ENCODE measurements around the gene INCENP.

INCENP gene

DNA sequence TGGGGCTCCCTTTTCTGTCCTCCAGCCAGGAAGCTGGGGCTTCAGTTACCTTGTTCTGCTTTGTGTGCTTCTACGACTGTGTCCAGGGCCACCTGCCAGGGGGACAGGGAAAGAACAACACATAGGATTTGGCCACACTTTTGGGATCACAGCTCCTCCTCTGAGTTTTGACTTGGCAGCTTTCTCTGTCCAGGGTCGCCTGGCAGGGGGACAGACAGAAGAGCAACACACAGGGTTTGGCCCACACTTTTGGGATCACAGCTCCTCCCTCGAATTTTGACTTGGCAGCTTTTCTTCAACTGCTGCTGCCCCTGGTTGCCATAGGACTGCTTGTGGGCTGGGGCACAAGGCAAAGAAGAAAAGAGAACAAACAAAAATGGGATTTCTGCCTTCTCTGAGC lies 19.1 kb downstream of the INCENP start:
- no peak for DNase-seq

DNA sequence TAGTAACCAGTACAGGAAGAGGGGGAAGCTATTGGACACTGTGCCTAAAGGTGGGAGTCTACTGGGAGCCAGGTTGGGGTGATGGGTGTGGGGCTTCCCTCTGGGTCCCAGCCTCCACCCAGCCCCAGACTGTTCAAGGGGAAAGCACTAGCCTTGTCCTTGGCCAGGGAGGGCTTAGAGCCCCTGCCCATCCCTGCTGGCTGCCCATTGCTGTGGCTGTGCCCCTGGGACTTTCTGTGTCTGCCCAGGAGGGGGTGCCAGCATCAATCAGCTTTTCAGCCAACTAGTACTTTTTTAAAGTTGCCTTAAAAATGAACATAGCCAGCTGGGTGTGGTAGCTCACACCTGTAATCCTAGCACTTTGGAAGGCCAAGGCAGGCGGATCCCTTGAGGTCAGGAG lies 19.9 kb downstream of the INCENP start:
- DNase-seq = no peak

DNA sequence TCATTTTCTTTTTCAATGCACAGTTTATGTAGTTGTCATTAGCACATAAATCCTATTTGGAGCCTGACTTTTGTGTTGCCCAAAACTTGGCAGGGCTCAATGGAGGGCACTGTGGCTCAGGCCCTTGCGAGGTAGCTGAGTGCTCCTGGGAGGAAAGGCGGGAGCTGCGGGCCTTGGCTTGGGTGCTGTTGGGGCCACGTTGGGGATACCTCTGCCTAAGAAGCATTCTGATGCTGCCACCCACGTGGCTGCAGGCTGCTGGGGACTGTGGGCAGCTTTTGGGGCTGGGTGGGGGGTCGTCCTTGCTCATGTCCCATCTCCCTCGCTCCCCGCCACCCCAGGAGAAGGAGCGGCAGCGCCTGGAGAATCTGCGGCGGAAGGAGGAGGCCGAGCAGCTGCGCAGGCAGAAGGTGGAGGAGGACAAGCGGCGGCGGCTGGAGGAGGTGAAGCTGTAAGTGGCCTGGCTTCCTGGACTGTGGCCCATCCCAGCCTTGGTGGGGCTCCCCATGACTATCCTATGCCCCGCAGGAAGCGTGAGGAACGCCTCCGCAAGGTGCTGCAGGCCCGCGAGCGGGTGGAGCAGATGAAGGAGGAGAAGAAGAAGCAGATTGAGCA lies 20.9 kb downstream of the INCENP start:
- DNase-seq = no peak

DNA sequence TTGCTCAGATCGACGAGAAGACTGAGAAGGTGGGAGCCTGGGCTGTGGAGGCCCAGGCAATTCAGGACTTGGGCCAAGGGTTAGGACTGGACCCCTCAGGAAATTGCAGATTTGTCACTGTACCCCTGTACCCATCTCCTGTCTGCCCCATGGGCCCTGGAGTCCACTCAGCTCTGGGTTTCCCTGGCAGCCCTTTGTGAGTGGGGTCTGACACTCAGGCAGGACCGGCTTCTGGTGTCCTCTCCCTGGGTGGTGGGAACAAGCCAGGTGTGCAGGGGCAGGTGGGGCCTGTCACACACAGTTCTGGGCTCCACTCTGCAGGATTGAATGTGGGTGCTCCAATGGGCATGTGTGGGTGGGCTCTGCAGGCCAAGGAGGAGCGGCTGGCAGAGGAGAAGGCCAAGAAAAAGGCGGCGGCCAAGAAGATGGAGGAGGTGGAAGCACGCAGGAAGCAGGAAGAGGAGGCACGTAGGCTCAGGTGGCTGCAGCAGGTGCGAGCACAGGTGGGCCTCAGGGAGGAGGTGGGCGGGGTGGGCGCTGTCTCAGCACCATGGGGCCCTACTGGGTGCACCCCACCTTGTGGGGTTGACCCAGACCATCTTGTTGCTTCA lies 21.6 kb downstream of the INCENP start:
- no peak for DNase-seq

DNA sequence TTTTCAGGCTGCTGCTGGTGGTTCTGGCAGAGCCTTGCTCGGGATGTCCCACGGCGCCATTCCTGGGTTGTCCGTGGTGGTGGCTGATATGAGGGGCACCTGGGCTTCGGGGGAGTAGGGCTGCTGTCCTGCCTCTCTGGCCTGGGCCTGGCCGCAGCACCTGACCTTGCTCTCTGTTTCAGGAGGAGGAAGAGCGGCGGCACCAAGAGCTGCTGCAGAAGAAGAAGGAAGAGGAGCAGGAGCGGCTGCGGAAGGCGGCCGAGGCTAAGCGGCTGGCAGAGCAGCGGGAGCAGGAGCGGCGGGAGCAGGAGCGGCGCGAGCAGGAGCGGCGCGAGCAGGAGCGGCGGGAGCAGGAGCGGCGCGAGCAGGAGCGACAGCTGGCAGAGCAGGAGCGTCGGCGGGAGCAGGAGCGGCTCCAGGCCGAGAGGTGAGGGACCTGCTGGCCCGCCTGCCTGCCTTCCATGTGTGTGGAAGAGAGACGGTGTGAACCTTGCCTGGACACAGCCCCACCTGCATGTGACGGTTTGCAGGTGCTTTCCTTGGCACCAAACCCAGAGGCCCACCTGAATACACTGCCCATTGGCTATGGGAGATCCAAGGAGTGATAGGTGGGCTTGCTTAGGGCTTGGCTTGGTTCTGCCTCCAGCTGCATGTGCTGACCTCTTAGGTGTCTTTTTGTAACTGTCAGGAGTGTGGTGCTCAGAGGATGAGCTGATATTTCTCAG lies 22.8 kb downstream of the INCENP start:
- no peak for DNase-seq

DNA sequence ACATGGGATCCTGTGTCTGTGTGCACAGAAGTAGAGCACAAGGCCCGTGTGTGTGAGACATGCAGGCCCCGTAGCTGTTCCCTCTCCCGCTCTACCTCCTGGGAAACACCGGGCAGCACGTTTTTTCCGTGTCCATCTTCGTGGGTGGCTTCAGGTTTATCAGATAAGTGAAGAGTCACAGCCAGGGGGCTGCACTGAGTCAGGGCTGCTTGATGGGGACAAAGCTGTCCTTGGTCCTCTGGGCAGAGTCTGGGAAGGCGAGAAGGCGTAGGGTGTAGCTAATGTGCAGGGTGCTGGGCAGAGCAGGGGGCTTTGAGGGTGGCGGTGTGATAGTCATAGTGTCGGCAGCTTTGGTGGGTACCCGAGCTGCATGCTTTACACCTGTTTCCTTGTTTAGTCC lies 23.7 kb downstream of the INCENP start:
- no peak for DNase-seq

DNA sequence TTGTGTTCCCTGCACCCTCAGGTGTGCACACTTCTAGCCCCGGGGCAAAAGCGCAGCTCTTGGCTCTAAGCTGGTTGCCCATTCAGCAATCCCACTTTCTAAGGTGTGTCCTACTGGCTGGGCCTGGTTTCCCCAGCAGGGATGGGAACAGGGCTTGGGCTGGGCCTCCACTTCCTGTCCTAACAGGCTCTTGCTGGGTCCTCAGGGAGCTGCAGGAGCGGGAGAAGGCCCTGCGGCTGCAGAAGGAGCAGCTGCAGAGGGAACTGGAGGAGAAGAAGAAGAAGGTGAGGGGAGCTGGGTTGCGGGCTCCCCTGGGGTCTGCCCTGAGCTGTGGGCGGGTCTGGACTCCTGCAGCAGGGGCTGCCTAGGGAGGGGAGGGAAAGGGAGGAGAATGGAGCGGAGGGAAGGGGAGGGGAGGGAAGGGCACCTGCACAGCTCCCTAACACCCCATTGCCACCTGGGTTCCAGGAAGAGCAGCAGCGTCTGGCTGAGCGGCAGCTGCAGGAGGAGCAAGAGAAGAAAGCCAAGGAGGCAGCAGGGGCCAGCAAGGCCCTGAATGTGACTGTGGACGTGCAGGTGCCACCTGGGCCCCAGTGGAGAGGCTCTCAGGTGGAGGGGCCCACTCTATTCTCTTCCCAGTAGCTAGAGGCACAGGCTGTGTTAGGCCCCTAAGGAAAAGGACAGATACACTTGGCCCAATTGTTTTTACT lies 24.6 kb downstream of the INCENP start:
- peak; percentile 21 for DNase-seq

DNA sequence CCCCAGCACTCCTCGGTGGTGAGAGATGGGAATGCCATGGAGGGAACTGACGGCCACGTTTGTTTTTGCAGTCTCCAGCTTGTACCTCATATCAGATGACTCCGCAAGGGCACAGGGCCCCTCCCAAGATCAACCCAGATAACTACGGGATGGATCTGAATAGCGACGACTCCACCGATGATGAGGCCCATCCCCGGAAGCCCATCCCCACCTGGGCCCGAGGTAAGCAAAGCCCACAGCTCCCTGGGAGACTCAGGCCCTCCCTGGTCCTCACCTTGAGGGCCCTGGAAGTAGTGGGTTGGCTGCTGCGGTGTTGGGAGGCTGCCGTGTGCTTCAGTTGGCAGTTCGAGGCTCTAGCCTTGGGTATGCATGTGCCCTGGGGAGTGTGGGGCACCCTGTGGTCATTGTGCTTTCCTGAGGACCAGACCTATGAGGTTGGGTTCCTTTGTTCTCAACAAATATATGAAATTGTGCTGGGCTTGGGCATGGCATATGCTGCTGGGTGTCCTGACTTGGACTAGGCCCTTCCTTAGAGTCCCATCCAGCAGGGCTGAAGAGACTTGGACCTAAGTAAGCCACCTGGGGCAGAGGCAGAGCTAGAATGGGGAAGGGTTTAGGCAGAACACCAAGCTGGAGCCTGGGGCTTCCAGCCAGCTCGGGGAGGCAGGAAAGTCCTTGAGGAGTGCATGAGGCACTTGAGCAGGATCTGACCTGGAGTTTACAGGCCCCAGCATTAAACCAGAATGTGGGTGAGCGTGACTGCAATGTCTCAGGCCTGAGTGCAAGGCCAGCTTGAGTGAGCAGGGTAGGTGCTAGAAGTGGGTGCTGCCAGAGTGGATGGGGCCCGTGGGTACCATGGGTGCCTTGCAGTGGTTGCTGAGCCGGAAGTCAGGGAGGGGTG lies 26.4 kb downstream of the INCENP start:
- no peak for DNase-seq

DNA sequence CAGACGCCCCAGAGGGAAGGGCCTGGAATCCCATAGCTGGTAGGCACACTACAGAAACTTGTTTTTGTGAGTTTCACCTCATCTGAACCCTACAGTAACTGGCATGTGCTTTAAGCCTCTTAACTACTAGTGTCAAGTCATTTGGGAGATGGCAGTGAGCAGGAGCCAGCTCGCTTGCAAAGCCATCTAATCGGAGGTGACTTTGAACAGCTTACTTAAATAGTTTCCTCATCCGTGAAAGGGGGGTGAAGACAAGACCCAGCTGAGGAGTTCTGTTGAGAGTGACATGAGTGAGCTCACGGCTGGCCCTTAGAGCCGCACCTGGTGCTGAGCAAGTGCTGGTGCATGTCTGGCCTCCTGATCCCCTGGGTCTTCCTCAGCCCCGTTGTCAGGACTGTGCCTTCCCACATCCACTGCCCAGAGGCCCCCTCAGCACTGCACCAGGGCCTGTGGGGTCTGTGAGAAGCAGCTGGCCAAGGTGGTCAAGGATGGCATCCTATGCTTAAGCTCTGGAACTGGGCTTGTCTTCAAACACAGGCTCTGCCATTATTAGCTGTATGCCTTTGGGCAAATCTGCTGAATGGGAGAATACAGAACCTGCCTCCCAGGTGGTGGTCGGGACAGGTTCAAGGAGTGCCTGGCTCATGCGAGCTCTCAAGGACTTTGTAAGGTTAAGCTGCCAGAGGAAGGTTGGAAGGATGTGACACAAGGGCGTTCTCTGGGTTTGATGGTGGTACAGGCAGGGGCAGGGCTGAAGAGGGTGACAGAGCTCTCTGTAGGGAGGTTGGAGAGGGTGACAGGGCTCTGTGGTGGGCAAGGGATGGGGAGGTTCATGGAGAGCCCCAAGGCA lies 27.3 kb downstream of the INCENP start:
- no peak for DNase-seq

DNA sequence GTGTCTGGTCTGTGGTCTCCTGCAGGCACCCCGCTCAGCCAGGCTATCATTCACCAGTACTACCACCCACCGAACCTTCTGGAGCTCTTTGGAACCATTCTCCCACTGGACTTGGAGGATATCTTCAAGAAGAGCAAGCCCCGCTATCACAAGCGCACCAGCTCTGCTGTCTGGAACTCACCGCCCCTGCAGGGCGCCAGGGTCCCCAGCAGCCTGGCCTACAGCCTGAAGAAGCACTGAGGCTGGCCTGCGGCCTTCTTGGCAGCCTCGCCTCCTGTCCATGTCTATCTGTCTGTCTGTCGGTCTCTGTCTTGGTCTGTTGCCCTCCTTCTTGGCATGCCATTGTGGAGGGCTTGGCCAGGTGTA lies 27.9 kb downstream of the INCENP start:
- no peak for DNase-seq

DNA sequence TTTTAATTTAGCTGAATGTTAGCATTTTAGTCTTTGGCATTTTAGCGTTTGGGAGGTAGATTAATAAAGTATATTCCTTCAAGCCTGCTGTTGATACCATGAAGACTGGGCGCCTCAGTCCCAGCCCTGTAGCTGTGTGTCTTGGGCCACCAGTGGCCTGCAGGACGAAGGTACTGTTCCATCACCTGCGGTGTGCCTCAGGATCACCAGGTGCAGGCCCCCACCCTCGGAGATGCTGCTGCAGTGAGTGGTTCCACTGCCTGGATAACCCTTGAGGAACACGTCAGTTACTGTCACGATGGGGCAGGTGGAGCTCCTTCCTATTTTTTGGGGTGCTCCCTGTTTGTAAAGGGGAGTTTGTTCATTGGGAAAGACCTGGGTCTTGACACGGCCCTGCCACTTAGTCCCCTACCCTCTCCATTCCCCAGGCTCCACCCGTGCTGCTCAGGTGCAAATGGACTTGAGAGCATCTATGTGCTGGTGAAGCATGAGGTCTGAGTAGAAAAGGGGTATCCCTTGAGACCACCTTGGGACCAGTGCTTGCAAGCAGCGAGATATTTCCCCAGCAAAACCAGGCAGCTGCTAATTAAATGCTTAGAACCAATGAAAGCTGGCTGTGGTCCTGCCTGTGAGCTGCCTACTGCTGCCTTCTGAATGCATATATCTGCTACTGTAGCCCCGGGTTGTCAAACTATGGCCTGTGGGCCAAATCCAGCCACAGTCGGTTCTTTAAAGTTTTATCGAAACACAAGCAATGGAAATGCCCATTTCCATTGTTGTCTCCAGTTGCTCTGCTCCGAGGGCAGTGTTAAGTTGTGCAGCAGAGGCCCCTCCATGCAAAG lies 28.7 kb downstream of the INCENP start:
- DNase-seq = no peak

DNA sequence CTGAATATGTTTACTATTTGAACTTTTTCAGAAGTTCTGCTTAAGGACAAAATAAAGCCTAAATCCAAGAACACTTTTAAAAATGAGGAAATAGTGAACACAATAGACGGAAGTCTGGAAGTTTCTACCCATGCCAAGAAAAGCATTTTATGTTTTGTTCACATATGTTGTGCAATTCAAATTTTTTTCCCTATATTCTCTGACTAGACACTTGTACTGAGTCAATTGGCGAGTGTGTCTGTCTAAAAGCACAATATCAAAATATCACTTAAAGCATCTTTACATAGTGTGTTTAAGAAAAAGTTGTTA lies 29.2 kb downstream of the INCENP start:
- no peak for DNase-seq

DNA sequence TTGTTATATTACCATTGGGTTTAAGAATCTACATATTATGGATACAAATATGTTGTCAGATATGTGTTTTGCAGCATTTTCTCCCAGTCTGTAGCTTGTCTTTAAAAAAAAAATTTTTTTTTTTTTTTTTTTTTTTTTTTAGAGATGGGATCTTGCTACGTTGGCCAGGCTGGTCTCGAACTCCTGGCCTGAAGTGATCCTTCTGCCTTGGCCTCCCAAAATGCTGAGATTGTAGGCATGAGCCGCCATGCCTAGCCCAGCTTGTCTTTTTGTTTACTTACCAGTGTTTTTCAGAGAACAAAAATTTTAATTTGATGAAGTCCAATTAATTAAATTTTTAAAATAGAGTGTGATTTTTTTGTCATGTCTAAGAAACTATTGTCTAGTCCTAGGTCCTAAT lies 29.8 kb downstream of the INCENP start:
- DNase-seq = no peak

DNA sequence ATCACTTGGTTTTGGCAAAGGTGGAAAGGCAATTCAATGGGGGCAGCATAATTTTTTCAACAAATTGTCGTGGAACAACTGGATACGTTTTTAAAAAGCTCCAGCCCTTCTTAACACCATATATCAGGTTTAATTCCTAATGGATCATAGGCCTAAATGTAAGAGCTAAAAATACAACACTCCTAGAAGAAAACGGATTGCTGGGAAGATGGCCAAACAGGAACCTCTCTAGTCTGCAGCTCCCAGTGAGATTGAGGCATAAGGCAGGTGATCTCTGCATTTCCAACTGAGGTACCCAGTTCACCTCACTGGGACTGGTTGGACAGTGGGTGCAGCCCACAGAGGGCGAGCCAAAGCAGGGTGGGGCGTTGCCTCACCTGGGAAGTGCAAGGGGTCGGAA lies 33.8 kb downstream of the INCENP start:
- no peak for DNase-seq

DNA sequence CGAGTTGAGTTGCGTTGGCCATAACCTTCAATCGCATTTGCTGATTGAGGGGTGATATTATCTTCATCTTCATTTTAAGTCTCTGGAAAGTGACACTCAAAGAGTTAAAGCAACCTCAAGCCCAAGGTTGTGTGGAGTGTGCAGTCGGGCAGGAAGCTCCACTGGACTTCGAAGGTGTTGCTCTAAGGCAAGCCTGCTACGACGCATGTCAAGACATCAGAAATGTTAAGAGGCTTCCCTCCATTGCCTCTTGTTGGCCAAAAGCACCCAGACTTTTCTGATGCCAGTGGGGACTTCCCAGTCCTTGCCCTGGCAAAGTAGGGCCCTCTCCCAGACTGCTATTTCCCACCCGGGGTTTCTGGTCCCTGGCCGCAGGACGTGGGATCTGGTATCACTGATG lies 42.6 kb downstream of the INCENP start:
- DNase-seq = no peak

DNA sequence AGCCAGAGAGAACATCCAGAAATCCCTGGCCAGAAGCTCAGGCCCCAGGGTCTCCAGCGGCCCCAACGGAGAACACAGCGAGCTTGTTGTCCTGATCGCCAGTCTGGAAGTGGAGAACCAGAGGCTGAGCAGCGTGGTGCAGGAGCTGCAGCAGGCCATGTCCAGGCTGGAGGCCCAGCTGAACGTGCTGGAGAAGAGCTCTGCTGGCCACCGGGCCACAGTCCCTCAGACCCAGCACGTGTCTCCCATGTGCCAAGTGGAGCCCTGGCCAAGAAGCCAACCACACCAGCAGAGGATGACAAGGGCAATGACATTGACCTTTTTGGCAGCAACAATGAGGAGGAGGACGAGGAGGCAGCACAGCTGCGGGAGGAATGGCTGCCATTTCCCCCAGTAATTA lies 45.6 kb downstream of the INCENP start:
- no peak for DNase-seq

DNA sequence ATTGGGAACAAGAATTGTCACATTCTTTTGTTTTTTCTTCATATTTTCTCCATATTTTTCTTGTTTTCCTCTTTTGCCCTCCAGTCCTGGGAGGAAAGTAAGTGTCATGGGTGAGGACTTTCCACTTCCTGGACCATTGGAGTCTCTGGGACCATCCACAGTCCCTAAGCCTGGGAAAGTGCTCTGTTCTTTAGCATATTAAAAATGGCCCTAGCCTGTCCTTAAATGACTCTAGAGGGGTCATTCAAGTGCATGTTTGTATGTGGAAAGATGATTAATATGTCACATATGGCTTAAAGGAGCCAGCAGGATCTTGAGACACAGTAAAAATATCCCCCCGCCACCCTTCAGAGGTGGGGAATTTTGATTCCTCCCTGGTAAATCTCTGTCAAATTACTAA lies 46.1 kb downstream of the INCENP start:
- no peak for DNase-seq

DNA sequence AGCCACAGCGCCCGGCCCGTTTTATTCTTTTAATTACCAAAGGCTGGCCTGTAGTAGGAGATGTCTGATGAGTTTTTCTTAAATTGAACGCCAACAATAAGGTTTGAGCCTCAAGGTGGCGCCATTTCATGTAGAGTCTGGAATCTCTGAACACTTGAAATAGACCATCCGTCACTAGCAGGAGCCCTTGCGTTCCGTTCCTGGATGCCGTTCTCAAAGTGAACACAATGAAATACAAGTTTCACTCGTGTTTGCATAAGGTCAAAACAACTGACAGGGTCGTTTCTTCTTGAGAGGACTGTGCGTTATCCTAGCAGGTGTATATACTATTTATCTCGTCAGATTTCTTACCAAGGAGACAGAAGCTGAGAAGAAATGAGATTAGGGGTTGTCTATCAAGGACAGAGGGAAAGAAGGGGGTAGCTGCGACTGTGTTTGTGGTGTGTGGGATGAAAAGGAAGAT lies 47.5 kb downstream of the INCENP start:
- peak; percentile 63 for DNase-seq

DNA sequence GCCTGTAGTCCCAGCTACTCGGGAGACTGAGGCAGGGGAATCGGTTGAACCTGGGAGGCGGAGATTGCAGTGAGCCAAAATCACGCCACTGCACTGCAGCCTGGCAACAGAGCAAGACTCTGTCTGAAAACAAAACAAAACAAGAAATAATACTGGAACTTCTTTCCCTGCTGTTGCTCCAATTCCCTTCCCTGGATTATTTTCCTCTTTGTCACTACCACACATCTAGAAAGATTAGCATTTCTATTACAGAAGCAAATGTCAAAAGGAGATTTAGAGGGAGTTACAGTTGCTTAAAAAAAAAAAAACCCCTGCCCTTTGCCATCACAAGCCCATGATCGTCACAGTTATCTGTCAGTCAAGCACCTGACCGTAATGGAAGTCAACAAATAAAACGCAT lies 48.5 kb downstream of the INCENP start:
- no peak for DNase-seq

DNA sequence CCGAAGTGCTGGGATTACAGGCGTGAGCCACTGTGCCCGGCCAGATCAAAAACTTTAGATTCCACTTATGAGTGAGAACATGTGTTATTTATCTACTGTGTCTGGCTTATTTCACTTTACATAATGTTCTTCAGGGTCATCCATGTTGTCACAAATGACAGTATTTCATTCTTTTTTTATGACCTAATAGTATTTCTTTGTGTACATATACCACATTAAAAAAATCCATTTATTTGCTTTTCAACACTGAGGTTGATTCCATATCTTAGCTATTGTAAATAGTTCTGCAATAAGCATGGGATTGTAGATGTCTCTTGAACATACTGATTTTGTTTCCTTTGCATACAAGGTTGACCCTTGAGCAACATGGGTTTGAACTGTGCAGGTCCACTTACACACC lies 53.0 kb downstream of the INCENP start:
- DNase-seq = no peak

DNA sequence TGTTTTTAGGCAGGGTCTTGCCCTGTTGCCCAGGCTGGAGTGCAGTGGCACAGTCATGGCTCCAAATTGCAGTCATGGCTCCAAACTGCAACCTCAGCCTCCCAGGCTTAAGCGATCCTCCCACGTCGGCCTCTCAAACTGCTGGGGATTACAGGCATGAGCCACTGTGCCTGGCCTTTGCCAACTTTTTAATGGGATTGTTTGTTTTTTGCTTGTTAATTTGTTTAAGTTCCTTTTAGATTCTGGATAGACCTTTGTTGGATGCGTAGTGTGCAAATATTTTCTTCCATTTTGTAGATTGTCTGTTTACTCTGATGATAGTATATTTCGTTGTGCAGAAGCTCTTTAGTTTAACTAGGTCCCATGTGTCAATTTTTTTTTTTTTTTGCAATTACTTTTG lies 56.2 kb downstream of the INCENP start:
- DNase-seq = no peak
